Peyer's patch (tissue), 4 donors: ENCODE results near the gene ZNF521.

ENCODE experiments used
- CTCF ChIP-seq, 6 experiments: fragments of 450-650 bp in 4 of 6; fragments of 200-600 bp in 2 of 6; sonication (generic) in 1 of 6; IDR thresholded peaks; one replicate each; pipeline ENCODE4 v1.5.1; 2017 to 2019; ENCODE audit warnings: antibody characterized with exemption in 6 of 6, mild to moderate bottlenecking in 3 of 6, moderate library complexity in 1 of 6
- POLR2A ChIP-seq, 2 donors: fragments of 450-650 bp; IDR thresholded peaks; one replicate each; pipeline ENCODE4 v1.5.1; 2017; ENCODE audit warnings: antibody characterized with exemption in 2 of 2, mild to moderate bottlenecking in 2 of 2, moderate library complexity in 2 of 2

GRCh38 chr18:25153426-25153825 is 198.5 kb downstream of the ZNF521 start:
- TF ChIP-seq POLR2A (IDR thresholded peaks at IDR 0.05): no peak
- TF ChIP-seq CTCF (IDR thresholded peaks at IDR 0.05): no peak
